Erythroblast (primary cell): ENCODE measurements around the gene GSDME.

Experiments
- DNase-seq, 2 experiments: peaks; one replicate each; lab custom pipeline; 2025; lab: John Stamatoyannopoulos, UW
- GATA1 ChIP-seq: IDR thresholded peaks from 2 replicates; pipeline ENCODE4 v1.6.1; 2011; ENCODE audit warnings: low read depth, mild to moderate bottlenecking, control low read depth, low read length, moderate library complexity
- POLR2A ChIP-seq: IDR thresholded peaks from 2 replicates; pipeline ENCODE4 v1.6.1; 2011; ENCODE audit warnings: mild to moderate bottlenecking, low read length

Gene GSDME

GRCh38 chr7:24703296-24703695 lies 54.0 kb downstream of the GSDME start:
- TF ChIP-seq POLR2A (no peak), GATA1 (no peak)
- no peak for DNase-seq

- TF ChIP-seq POLR2A (no peak), GATA1 (no peak)
- no peak for DNase-seq
These were observed 54.5 kb downstream of the GSDME start for GRCh38 chr7:24702755-24703154.

GRCh38 chr7:24701261-24702235 lies 55.7 kb downstream of the GSDME start:
- DNase-seq, result no peak
- TF ChIP-seq POLR2A (no peak), GATA1 (no peak)

- no peak for TF ChIP-seq POLR2A
- TF ChIP-seq GATA1, result no peak
- no peak for DNase-seq
These were observed 56.6 kb downstream of the GSDME start for GRCh38 chr7:24700521-24701260.

GRCh38 chr7:24698531-24699266 lies 58.6 kb downstream of the GSDME start:
- no peak for DNase-seq
- TF ChIP-seq POLR2A (no peak), GATA1 (no peak)

- no peak for DNase-seq
These were observed 59.8 kb downstream of the GSDME start for GRCh38 chr7:24697416-24697815.

GRCh38 chr7:24692592-24692991 lies 64.7 kb downstream of the GSDME start:
- TF ChIP-seq GATA1 (no peak), POLR2A (no peak)
- DNase-seq, result no peak

More at GRCh38 chr7:24697416-24697815, 59.8 kb downstream of the GSDME start:
- TF ChIP-seq POLR2A (no peak), GATA1 (no peak)

- DNase-seq, result no peak
- TF ChIP-seq GATA1, result no peak
- TF ChIP-seq POLR2A, result no peak
These were observed 67.0 kb downstream of the GSDME start for GRCh38 chr7:24690251-24690650.

- TF ChIP-seq GATA1 (no peak), POLR2A (no peak)
- DNase-seq, result no peak
These were observed 71.6 kb downstream of the GSDME start for GRCh38 chr7:24685708-24686107.

GRCh38 chr7:24670782-24671181 lies 86.5 kb downstream of the GSDME start:
- TF ChIP-seq GATA1 (no peak), POLR2A (no peak)
- DNase-seq, result no peak

- DNase-seq, result no peak
- TF ChIP-seq GATA1, result no peak
These were observed 87.2 kb downstream of the GSDME start for GRCh38 chr7:24669971-24670591.

GRCh38 chr7:24668927-24669635 lies 88.2 kb downstream of the GSDME start:
- TF ChIP-seq GATA1 (no peak), POLR2A (no peak)
- no peak for DNase-seq
